NCI-H1105 (cell line): Measurements from ENCODE around the gene PRIM1.
"Not testable (repeated sequence)": the region's sequence is repeated elsewhere in the genome, so short reads cannot be mapped to it uniquely, and the experiment has no call there.

ENCODE experiments used
- DNase-seq: peaks from one replicate; lab custom pipeline; 2025; lab: John Stamatoyannopoulos, UW

Gene PRIM1

DNA sequence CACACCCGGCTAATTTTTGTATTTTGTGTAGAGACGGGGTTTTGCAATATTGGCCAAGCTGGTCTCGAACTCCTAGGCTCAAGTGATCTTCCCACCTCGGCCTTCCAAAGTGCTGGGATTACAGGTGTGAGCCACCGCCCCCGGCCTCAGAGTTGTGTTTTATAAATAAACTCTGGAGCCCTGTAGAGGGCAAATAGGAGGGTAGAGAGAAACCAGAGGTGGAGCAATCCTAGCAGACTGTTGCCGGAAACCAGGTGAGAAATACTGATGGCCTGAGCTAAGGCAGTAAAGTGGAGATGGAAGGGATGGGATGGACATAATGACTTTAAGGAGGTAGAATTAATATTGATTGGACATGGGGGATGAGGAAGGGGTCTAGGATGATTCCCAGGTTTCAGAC, 8.3 kb upstream of the PRIM1 start:
- DNase-seq = no peak

DNA sequence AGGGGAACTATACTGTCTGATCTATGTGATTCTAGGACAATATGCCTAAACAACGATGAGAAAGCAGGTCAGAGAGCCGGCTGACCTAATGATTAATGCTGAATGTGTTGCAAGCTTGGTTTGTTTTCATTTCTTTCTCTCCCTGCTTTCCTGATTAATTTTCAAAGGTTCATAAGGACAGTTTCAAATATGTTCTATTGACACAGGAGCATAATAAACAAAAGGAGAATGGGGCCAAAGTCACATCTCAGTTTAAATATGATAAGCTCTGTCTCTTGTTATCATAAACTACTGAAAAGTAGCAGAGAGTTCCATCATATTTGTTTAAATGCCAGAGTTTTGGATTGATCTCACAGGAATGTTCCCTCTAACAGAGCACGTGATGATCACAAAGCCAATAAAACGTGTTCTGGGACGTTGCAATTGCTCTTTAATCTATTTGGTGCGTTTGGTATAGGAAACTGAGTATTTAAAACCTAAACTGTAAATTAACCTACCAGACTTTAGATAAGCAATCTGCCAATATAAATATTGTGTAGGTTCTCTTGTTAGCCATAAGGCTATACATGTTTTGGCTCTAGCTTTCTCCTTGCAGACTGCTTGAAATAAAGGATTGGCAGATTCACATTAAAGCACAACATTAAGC, 7.3 kb upstream of the PRIM1 start:
- DNase-seq = no peak

DNA sequence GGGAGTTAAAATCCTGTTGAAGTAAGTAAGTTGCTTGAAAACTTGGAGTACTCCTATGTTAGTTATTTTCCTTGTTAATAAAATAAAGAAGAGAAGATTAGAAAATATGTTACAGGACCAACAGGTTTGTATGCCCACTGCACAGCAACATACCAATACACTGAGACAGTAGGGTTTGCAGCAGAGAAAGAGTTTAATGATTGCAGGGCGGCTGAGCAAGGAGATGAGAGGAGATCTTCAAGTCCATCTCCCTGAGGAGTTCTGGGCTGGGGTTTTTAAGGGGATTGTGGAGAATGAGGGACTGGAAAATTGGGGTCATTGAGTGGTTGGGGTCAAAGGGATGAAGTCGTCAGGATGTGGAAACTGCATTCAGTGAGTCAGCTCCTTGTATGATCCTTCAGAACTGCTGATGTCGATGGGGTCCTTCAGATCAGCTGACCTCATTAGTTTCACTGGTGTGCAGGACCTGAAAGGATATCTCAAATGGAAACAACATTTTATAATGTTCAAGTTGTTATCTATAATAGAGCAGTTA, 6.7 kb upstream of the PRIM1 start:
- DNase-seq = no peak

DNA sequence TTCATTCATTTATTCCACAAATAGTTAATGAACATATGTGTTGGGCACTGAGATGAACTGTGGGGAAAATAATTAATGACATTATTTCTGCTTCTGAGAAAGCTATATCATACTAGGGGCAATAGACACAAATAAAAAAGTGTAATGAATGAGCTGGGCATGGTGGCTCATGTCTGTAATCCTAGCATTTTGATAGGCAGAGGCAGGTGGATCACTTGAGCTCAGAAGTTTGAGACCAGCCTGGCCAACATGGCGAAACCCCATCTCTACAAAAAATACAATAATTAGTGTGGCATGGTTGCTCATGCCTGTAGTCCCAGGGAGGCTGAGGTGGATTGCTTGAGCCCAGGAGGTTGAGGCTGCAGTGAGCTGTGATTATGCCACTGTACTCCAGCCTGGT, 5.8 kb upstream of the PRIM1 start:
- not testable (repeated sequence) for DNase-seq

DNA sequence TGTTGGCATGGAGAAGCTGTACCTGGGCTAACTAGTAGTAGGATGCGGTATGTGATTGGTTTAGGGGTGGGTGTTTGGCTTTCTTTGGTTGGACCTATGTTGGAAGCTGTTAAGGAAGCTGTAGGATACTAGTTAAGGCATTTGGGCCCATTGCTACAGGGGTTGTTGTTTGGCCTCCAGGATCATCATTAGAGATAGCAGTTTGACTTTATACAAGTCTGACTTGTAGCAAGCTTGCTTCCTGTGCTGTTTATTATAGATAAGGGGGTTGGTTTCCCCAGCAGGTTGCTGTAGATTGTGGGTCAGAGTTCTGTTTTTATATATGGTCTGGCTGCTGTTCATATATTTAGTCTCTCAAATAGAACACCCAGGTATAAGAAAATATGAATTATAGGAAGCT, 1.4 kb upstream of the PRIM1 start:
- DNase-seq = no peak

DNA sequence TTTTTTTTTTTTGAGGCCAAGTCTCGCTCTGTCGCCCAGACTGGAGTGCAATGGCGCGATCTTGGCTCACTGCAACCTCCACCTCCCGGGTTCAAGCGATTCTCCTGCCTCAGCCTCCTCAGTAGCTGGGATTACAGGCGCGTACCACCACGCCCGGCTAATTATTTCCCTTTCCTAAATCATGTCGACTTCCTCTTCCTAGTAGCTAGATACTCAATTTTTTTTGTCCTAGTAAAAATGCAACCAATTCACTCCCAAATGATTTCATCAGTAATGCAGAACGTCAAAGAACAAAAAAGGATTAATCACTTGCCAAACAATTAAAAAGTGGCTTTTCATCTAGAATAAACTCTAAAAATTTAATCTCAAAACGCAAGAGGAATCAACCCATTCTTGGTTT, 1.5 kb downstream of the PRIM1 start:
- not testable (repeated sequence) for DNase-seq

DNA sequence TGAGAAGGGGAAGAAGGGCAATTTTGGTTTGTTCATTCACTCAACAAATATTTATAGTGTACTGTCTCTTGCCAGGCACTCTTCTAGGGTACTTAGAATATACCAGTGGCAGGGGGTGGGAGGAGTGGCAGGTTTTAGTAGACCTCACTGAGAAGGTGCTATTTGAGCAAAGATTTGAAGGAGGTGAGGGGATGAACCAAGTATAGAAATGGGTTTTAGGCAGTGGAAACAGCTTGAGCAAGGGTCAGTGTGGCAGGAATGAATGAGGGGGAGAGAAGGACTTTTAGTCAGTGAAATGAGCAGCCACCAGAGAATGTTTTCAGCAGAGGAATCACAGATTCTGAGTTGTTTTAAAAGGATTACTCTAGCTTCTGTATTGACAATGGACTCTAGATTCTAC, 2.3 kb downstream of the PRIM1 start:
- no peak for DNase-seq

DNA sequence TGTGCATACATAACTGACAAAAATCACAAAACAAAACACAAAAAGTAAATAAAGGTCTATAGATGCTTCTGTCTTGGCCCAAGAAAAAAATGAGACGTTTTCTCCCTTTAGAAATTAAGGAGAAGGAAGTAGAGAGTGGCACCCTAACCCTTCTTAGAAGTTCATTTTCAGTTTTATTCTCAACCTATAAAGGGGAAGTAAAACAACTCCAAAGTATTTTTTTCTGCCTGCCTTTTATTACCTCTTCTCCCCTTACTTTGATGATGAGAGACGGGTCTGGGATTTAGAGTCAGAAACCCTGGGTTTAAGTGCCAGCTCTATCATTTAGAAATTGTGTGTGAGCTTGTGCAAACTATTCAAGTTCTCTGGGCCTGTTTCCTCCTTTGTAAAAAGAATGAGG, 2.8 kb downstream of the PRIM1 start:
- no peak for DNase-seq

DNA sequence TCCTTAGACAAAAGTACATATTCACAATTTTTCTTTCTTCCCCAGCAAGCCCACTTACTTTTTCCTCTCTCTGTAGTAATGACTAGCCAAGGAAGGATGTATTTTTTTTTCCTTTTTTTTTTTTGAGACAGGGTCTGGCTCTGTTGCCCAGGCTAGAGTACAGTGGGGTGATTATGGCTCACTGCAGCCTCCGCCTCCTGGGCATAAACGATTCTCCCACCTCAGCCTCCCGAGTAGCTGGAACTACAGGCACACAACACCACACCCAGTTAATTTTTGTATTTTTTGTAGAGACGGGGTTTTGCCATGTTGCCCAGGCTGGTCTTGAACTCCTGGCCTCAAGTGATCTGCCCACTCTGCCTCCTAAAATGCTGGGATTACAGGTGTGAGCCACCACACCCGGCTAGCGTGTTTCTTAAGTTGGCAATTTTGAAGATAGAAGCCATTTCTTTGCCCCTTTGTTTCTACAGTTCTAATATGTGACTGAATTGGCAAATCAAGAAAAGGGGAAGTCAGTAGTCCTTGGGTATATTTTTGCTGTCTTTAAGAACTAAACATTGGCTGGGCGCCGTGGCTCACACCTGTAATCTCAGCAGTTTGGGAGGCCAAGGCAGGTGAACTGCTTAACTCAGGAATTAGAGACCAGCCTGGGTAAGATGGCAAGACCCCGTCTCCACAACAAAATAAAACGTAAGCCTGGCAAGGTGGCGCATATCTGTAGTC, 23.8 kb downstream of the PRIM1 start:
- no peak for DNase-seq

DNA sequence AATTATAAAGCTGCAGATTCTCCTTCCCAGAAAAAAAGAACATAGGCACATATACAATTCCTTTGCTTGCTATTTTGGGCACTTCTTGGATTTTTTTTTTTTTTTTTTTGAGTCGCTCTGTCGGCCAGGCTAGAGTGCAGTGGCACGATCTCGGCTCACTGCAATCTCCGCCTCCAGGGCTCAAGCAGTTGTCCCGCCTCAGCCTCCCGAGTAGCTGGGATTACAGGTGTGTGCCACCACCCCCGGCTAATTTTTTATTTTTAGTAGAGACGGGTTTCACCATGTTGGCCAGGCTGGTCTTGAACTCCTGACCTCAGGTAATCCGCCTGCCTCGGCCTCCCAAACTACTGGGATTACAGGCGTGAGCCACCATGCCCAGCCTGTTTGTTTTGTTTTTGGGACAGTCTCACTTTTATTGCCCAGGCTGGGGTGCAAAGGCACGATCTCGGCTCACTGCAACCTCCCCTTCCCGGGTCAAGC, 25.9 kb downstream of the PRIM1 start:
- not testable (repeated sequence) for DNase-seq

DNA sequence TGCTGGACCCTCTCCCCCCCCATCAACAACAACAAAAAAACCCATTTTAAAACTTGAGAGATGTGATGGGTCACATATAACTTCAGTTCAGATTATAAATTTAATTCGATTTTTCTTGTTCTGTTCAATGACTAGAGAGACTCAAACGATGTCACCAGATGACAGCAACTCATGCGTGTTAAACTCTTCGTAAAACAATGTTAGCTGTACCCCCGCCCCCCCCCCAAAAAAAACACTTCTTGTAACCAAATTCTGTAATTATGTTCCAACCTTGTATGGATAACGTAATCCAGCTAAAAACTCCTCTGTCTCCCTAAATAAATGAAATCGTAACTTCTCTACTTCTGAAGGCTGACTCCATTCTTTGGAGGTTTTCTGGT, 26.4 kb downstream of the PRIM1 start:
- no peak for DNase-seq

DNA sequence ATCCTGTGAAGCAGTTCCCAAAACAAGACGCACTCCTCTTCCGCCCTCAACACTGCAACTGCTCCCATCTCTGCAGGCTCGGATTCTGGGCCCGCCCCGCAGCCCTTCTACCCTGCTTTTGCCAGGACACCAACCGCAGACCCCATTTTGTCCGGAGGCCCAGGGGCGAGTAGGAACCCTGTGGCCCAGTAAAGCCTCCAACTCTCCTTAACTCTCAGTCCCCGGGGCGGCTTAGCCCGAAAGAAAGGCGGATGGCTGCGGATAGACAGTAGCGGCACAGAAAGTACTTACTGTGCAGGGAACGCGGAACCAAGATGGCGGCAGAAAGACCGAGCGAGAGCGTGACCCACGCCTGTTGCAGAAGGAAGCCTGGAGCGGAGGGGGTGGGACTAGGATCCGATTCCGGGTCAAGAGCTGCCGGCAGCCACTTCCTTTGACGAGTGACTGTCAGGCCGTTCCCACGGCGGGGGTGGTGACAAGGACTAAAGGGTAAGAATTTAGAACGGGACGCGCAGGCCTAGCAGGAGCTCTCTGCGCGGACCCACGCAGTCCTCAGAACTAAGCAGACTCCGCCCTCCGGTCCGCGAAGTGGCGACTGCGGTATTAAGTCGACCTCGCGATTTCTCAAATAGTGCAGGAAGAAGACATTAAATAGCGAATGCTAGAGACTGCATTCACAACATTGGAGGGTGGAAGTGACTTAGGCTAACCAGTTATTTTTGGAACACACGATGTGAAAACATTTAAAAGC, 27.0 kb downstream of the PRIM1 start, which contains the start of gene NACA:
Gene NACA, minus strand, starts transcription at position 328 of the 751 bp plus-strand sequence. CDS start 778 bp downstream, outside the sequence.
- DNase-seq = peak; percentile 87

DNA sequence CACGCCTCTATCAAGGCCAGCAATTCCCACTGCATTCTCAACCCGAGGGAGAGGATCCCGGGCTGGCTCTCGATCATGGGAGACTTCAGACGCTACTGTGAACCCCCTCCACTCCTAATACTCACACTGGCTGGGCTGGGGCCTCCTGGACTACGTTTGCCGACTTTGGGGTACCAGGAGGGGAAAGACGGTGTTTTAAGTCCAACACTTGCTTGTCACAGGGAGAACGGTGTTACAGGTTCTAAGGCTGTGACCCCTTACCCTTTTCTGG, 27.5 kb downstream of the PRIM1 start:
- no peak for DNase-seq

DNA sequence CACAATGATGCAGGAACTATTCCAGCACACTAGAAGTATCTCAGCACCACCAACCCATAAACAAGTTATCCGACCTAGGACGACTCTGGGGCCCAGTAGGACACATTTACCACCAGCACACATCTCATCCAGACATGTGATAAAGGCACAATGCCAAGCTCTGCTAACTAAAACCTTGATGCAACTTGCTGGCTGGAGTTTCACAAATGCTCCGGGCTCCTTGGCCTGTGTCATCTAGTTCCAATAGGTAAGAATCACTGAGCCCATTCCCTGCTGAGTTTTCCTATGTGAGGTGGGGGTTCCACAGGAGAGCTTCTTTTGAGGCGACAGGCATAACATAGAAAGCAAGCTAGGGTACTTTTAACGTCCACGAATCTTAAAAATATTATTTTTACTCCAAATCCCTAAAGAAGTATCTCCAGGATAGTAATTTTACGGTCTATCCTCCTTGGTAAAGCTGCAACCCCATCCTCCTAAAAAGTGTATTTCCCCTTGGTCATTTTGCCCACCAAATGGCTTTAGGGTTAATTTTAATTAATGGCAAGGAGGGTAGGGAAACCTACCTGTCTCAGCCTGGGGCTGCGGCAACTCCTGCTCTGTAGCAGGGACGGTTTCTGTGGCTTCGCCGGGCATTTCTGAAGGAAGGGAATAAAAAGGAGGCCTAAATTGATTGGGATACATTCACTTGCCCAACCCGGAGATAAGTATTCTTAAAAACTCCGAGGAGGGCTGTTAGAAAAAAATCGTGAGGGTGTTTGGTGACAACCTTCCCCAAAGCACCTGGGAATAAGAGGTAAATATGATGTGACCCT, 28.0 kb downstream of the PRIM1 start:
- no peak for DNase-seq

DNA sequence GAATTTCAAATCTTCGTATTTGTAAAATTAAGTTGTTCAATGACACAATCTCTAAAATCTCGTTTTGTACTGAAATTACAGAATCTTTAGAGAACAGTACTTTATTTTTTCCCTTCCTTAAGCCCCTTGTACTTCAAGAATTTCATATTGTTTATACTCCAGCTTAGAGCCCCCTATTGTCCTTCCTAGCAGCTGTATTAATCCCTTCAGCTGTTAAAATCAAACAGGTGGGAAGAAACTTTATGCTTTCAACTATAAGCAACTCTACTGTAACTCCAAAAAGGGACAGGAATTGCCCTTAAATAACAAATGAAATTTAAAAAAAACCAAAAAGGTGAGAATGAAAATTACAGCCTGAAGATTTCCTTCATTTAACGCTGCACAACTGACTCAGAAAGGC, 28.8 kb downstream of the PRIM1 start:
- no peak for DNase-seq

DNA sequence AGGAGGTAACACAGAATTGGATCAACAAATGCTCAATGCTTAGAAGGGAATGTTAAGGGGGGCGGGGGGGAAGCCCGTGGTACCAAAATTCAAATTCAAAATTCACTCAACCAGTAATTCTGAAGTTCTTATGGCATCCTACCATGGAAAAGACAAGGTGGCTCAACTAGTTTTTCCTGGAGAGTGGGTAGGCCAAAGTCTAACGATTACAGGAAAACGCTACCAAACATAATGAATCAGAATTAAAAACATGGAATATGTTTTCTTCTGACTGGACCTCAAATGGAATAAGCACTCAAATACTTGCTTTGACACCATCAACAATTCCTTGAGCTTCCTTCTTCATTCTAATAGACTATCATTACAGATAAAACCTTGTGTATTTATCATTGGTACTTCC, 29.3 kb downstream of the PRIM1 start:
- DNase-seq = no peak

DNA sequence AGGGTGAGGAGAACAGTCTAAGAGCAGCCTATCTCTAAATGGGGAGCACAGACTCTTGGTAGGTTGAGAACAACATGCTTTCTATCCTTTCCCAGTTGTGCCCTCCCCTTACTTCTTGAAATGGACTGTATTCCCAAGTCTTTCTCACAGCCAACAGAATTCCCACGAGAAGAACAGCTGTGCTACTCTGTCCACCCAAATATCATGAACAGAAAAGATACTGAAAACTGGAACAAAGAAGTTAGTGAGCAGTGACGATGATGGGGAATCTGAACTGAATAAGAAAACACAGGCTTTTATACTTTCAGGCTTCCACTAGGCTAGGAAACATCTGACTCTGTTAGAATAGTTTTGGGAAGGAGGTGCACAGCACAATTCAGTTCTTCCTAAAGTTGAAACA, 30.4 kb downstream of the PRIM1 start:
- no peak for DNase-seq

DNA sequence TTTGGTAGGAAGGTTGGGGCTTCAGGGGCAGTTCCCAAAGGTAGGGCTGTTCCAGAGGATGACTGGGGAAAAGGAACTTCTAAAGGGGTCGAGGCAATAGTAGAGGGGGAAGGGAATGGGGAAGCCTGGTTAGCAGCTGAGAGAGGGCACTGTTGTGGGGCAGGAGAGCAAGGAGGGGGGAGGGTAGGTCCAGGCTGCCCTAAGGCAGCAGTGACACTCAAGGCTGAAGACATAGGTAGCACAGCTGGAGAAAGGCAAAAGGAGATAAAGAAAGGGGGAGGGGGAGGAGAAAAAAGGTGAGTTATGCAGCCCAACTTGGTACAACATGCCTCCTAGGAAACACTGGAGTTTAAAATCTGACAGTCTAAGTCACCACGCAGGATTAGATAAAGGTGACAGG, 30.9 kb downstream of the PRIM1 start:
- no peak for DNase-seq

DNA sequence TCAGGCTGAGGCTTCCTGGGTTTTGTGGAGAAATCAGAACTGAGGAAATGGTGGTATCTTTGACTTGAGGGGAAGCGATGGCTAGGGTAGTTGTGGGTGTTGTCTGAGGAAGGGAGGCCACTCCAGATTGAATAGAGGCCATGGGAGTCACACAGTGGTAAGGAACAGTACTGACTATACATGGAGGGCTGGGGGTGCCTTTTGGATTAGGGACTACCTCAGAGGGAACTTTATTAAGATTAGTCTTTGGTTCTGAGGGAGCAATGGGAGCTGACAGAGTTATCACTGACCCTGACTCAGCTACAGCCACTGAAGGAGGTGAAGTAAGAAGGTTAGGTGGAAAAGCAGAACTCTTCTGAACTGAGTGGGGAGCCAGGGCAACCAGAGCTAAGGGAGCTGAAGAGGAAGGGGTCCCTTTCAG, 31.4 kb downstream of the PRIM1 start:
- DNase-seq = no peak

DNA sequence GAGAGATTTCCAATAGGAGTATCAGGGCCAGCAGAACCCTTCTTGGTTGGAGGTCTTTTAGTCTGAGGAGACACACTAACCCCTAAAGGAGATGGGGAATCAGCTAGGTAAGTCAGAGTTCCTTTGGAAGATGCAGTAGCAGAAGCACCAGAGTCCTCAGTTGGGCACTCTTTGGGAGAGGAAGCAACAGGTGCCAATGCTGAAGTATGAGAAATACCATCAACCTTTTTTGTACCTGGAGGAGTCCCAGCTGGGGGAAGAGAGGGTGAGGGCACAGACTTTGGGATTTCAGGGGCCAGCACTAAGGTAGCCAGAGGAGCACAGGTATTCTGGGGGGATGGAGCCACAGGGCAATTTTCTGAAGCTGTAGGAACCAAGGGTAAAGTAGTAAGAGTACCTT, 33.1 kb downstream of the PRIM1 start:
- no peak for DNase-seq

DNA sequence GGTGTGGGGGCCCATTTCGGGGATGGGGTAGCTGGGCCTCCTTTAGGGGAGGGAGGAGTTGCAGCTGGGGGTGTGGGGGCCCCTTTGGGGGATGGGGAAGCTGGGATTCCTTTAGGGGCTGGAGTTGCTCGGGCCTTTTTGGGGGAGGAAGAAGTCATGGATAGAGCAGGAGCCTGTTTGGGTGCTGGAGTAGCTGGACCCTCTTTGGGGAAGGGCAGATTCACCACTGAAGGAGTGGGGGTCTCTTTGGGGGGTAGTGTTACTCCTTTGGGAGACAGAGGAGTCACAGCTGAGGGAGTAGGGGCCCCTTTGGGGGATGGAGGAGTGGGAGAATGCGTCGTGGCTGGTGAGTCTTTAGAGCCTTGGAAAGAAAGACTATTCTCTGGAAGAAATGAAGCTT, 33.5 kb downstream of the PRIM1 start:
- DNase-seq = no peak

DNA sequence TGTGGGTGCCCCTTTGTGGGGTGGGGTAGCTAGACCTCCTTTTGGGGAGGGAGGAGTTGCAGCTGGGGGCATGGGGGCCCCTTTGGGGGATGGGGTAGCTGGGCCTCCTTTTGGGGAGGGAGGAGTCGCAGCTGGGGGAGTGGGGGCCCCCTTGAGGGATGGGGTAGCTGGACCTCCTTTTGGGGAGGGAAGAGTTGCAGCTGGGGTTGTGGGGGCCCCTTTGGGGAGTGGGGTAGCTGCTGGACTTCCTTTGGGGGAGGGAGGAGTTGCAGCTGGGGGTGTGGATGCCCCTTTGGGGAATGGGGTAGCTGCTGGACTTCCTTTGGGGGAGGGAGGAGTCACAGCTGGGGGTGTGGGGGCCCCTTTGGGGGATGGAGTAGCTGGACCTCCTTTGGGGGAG, 34.0 kb downstream of the PRIM1 start:
- DNase-seq = no peak
